HG03575 (cell line): ENCODE data around the gene INHBE.
A peak's percentile ranks its signal among the peaks of the same experiment; 100 is the strongest.

ENCODE experiments used
- ATAC-seq: cut with Tn5 transposase; IDR thresholded peaks from one replicate; pipeline ENCODE4 v1.9.1; 2021; ENCODE audit not compliant: unreplicated experiment, insufficient number of reproducible peaks, low FRiP score; ENCODE audit errors: extremely low read depth

INHBE gene

DNA sequence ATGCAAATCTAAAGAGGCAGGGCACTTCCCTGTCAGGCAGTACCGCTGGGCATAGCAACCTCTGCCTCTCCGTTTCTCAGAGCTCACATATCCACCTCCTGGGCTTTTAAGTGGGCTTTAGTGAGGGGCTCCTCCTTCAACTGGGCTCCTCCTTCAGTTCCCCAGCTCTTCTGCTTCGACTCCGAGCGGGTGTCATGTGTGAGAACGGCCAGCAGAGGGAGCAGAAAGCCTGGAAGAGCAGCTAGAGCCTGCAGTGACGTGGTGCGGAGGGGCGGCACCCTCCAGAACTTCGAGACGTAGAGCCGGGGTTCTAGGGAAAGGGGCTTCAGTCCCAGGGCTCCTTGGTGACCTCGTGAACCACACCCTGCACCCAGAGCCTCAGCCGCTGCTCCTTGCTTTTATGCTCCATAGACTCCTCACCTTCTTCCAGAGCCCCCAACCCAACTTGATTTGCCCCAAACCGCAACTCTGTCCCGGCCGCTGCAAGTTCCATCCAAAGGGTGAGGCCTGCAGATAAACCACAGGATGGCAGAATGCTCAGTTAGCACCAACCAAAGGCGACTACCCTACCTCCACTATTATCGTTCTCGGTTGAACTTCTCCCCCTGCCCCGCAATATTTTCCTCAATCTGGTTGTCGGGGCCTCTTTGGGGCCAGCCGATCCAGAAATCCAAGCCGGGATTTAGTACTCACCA lies 4.1 kb downstream of the INHBE start:
- ATAC-seq = peak; percentile 26

DNA sequence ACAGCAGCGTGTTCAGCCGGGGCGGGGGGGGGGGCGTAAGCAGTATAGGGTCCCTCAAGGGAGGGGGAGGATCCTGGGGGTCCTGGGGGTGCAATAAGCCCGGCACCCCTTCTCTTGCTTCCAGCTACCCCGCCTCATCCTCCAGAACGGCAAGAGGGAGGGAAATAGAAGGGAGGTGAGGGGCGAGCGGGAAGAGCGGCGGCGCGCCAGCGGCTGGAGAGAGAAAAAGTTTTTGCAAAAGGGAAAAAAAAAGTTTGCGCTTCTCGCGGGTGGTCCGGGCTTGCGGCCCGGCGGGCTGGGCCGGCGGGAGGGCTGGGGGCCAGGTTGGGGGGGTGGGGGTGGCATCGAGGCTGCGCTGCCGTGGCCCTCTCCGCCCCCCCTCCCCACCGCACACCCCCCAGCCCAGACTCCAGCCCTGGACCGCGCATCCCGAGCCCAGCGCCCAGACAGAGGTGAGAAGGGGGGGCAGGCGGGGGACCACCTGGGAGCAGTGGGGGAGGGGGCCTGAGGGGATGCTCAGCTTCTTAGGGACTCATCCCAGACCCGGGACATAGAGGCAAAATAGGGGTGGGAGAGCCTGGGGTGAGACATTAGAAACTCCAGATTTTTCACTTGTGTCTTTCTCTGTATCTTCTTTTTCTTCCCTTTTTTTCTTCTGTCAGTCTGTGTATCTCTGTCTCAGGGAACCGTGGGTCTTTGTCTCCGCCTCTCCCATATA lies 4.8 kb downstream of the INHBE start, which contains the start of gene GLI1:
Gene GLI1, plus strand, starts transcription at position 36 of the 718 bp plus-strand sequence. CDS start 3,907 bp downstream, outside the sequence.
- no peak for ATAC-seq

DNA sequence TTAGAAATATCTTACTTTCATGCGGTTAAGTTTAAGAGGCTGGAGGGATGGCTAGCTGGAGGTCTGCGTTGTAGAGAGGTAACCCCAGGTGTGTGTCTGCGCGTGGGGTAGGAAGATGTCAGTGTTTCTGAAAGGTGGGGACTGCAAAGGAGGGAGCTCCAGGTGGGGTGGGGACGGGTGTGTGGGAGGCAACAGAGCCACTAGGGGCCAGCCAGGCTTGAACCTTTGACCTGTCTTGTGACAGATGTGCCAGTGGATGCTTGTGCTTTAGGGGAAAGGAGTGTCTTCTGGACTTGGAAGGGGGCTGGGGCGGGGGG lies 5.3 kb downstream of the INHBE start:
- ATAC-seq = no peak

DNA sequence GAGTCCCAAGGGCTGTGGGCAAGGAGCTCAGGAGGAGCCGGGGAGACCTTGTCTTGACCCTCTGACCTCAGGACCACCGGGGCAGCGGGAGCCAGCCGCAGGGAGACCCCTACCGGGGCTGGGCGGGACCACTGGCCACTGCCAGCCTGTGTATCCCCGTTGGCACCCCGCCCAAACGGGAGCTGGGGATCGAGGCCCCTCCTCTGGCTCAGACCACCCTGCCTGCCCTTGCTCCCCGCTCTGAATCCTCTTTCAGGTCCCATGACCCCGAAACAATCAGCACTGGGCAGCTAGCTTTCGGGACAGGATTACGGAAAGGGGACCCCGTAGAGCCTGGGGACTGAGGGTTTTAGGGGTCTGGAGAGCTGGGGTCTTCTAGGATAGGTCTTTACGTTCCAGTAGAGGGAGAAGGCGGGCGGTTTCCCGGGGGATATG lies 5.8 kb downstream of the INHBE start:
- no peak for ATAC-seq

- ATAC-seq = no peak
Observed at GRCh38 chr12:57461276-57461916, 6.3 kb downstream of the INHBE start.

- ATAC-seq = no peak
Observed at GRCh38 chr12:57461917-57462250, 6.8 kb downstream of the INHBE start.

DNA sequence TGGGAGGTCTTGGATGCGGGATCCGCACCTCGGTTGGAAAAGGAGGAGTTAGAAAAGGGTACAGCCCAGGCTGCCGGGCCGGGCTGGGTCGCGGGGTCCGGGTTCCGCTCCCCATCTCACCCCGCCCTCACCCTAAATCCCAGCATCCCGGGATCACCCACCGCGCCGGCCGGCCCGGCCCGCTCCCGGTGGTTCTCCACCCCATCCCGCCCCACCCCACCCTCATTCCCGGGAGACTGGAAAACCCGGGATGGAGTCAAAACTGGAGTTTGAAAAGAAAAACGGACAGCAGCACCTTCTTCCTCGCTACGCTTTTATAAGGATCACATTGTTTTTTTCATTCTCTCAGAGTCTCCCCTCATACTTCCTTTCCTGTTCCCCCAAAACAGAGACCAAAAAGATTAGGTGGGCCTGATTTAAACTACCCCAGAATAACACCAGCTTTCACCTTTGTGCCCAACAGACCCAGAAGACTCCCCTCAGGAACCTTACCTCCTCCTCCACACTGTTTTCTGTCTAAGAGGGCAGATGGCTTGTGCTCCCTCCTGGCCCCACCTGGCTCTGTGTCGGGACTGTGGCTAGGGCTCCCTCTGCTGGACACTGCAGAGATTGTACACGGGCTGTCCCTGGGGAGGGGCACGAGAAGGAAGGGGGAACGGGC lies 7.3 kb downstream of the INHBE start:
- no peak for ATAC-seq

DNA sequence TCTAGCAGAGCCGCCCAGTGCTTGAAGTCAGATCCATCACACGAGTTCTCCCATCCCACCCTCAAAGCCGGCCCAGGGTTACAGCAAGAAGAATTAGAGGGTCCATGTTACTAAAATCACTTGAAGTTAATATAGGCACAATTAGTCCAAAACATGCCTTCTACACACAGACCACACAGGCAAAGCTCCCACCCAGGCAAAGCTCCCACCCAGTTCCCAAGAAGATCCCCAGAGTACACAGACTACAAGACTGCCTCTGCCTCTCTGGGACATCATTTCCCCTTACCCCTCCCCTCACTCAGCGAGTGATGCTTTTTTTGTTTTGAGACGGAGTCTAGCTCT lies 7.8 kb downstream of the INHBE start:
- ATAC-seq = no peak

DNA sequence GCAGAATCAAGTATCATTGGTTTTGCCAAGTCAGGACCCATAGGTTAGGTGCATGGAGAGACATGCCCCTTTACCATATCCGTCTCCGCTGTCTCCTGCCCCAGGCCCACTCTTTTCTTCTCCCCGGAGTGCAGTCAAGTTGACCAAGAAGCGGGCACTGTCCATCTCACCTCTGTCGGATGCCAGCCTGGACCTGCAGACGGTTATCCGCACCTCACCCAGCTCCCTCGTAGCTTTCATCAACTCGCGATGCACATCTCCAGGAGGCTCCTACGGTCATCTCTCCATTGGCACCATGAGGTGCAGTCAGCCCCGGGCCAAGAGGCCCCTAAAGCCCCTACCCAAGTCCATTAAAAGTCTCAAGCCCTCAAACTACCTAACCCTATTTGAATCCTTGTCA lies 9.5 kb downstream of the INHBE start:
- ATAC-seq = no peak

DNA sequence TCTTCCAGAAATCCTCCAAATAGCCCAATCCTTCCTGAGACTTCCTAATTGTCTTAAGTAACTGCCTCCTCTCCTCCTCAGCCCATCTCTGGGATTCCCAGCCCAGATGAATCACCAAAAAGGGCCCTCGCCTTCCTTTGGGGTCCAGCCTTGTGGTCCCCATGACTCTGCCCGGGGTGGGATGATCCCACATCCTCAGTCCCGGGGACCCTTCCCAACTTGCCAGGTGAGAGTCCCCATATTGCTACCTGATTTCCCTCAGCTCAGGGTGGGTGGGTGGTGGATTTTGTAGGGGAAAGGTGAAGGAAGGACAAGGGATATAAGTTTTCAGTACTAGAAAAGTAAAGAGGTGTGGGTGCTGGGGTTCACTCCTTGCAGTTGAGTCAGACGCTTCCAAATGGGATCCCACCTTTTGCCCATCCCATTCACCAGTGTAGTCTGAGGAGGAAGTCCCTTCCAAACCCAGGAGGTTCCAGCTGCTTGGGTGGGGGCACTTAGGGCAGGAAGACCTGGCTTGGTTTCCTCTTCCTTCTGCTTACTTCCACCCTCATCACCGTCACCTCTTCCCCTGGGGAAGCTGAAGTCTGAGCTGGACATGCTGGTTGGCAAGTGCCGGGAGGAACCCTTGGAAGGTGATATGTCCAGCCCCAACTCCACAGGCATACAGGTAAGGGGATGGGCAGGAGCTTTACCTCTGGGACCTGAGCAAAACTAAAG lies 10.1 kb downstream of the INHBE start:
- no peak for ATAC-seq

DNA sequence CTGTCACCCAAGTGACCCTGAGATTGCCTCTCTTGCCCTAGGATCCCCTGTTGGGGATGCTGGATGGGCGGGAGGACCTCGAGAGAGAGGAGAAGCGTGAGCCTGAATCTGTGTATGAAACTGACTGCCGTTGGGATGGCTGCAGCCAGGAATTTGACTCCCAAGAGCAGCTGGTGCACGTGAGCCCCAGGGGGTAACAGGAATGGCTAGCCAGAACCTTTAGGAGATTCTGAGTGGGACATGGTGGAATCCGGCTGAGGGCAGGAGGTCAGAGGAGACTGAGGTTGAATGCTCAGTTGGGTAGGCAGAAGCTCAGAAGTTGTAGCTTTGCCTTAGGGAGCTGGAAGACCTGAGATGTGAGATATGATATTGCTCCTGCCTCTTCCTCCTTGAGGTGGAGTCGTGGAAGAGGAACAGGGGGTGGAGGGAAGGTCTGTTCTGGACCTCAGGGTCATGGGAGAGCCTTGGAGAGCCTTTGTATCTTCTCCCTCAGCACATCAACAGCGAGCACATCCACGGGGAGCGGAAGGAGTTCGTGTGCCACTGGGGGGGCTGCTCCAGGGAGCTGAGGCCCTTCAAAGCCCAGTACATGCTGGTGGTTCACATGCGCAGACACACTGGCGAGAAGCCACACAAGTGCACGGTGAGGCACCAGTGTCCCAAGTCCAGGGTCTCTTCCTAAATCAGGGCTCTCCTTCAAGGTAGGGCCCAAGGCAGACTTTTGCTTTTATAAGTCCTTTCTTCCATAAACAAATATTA lies 10.8 kb downstream of the INHBE start:
- no peak for ATAC-seq

DNA sequence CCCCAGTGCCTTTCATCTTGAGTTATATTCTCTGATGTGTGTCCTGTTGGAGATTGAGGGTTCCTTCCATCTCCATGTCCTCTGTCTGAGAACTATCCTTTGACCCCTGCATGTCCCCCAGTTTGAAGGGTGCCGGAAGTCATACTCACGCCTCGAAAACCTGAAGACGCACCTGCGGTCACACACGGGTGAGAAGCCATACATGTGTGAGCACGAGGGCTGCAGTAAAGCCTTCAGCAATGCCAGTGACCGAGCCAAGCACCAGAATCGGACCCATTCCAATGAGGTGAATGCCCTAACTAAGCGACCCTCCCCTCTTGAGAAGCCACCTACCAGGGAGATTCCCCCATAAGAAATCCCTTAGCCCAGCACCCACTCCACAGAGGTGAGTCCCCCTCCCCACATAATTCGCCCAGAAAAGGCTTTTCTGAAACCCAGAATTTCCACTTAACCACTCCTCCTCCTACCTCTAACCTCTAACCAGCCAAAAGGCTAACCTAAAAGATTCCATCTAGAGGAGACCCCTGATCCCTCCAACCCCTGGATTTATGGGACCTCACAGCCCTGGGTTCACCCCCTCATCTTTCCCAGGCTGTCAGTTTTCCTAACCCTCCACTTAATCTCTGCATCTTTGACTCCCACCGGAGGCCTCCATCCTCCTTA lies 12.2 kb downstream of the INHBE start:
- no peak for ATAC-seq

DNA sequence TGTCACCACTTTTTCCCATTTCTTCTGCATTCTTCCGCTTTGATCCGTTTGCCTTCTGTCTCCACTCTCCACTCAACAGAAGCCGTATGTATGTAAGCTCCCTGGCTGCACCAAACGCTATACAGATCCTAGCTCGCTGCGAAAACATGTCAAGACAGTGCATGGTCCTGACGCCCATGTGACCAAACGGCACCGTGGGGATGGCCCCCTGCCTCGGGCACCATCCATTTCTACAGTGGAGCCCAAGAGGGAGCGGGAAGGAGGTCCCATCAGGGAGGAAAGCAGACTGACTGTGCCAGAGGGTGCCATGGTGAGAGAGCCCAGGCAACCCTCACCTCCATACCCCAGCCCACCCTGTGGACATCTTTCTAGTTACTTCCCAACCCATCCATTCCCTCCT lies 12.8 kb downstream of the INHBE start:
- ATAC-seq = no peak

GRCh38 chr12:57469296-57470164 lies 14.4 kb downstream of the INHBE start:
- ATAC-seq = no peak

DNA sequence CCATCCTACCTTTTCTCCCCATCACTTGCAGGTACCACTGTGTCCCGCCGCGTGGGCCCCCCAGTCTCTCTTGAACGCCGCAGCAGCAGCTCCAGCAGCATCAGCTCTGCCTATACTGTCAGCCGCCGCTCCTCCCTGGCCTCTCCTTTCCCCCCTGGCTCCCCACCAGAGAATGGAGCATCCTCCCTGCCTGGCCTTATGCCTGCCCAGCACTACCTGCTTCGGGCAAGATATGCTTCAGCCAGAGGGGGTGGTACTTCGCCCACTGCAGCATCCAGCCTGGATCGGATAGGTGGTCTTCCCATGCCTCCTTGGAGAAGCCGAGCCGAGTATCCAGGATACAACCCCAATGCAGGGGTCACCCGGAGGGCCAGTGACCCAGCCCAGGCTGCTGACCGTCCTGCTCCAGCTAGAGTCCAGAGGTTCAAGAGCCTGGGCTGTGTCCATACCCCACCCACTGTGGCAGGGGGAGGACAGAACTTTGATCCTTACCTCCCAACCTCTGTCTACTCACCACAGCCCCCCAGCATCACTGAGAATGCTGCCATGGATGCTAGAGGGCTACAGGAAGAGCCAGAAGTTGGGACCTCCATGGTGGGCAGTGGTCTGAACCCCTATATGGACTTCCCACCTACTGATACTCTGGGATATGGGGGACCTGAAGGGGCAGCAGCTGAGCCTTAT lies 15.3 kb downstream of the INHBE start:
- ATAC-seq = no peak

DNA sequence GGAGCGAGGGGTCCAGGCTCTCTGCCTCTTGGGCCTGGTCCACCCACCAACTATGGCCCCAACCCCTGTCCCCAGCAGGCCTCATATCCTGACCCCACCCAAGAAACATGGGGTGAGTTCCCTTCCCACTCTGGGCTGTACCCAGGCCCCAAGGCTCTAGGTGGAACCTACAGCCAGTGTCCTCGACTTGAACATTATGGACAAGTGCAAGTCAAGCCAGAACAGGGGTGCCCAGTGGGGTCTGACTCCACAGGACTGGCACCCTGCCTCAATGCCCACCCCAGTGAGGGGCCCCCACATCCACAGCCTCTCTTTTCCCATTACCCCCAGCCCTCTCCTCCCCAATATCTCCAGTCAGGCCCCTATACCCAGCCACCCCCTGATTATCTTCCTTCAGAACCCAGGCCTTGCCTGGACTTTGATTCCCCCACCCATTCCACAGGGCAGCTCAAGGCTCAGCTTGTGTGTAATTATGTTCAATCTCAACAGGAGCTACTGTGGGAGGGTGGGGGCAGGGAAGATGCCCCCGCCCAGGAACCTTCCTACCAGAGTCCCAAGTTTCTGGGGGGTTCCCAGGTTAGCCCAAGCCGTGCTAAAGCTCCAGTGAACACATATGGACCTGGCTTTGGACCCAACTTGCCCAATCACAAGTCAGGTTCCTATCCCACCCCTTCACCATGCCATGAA lies 16.0 kb downstream of the INHBE start:
- no peak for ATAC-seq
